Measurements from ENCODE around the gene RASAL1.

The RASAL1 gene

GRCh38 chr12:113055594-113056380 is 79.8 kb downstream of the RASAL1 start:
- TF ChIP-seq POLR2AphosphoS5 (IDR thresholded peaks at IDR 0.05; ENCODE audit: low read depth, low read length) (no peak), REST (IDR thresholded peaks at IDR 0.05; ENCODE audit: insufficient read depth in 1 of 2, low read depth in 2 of 2, low read length in 2 of 2) (no peak), SIN3A (IDR thresholded peaks at IDR 0.05; ENCODE audit: borderline replicate concordance, insufficient read depth, low read length) (no peak), FOXP2 (optimal IDR thresholded peaks at IDR 0.05; ENCODE audit: borderline replicate concordance, extremely low read depth, extremely low read length, insufficient read depth) (no peak), TAF1 (IDR thresholded peaks at IDR 0.05; ENCODE audit: borderline replicate concordance, insufficient read depth, low read length) (no peak)

- no peak for TF ChIP-seq REST (IDR thresholded peaks at IDR 0.05; ENCODE audit: insufficient read depth in 1 of 2, low read depth in 2 of 2, low read length in 2 of 2)
- no peak for TF ChIP-seq FOXP2 (optimal IDR thresholded peaks at IDR 0.05; ENCODE audit: borderline replicate concordance, extremely low read depth, extremely low read length, insufficient read depth)
- TF ChIP-seq TAF1 (IDR thresholded peaks at IDR 0.05; ENCODE audit: borderline replicate concordance, insufficient read depth, low read length): no peak
- TF ChIP-seq POLR2AphosphoS5 (IDR thresholded peaks at IDR 0.05; ENCODE audit: low read depth, low read length): no peak
- TF ChIP-seq SIN3A (IDR thresholded peaks at IDR 0.05; ENCODE audit: borderline replicate concordance, insufficient read depth, low read length): no peak
Observed at GRCh38 chr12:113054948-113055486, 80.5 kb downstream of the RASAL1 start.

- TF ChIP-seq SIN3A (IDR thresholded peaks at IDR 0.05; ENCODE audit: borderline replicate concordance, insufficient read depth, low read length) (no peak), FOXP2 (optimal IDR thresholded peaks at IDR 0.05; ENCODE audit: borderline replicate concordance, extremely low read depth, extremely low read length, insufficient read depth) (no peak), POLR2AphosphoS5 (IDR thresholded peaks at IDR 0.05; ENCODE audit: low read depth, low read length) (no peak), TAF1 (IDR thresholded peaks at IDR 0.05; ENCODE audit: borderline replicate concordance, insufficient read depth, low read length) (no peak), REST (IDR thresholded peaks at IDR 0.05; ENCODE audit: insufficient read depth in 1 of 2, low read depth in 2 of 2, low read length in 2 of 2) (no peak)
Observed at GRCh38 chr12:113052326-113052725, 83.2 kb downstream of the RASAL1 start.

- TF ChIP-seq FOXP2 (optimal IDR thresholded peaks at IDR 0.05; ENCODE audit: borderline replicate concordance, extremely low read depth, extremely low read length, insufficient read depth) (no peak), REST (IDR thresholded peaks at IDR 0.05; ENCODE audit: insufficient read depth in 1 of 2, low read depth in 2 of 2, low read length in 2 of 2) (no peak), SIN3A (IDR thresholded peaks at IDR 0.05; ENCODE audit: borderline replicate concordance, insufficient read depth, low read length) (no peak), POLR2AphosphoS5 (IDR thresholded peaks at IDR 0.05; ENCODE audit: low read depth, low read length) (no peak), TAF1 (IDR thresholded peaks at IDR 0.05; ENCODE audit: borderline replicate concordance, insufficient read depth, low read length) (no peak)
Observed at GRCh38 chr12:113051759-113052158, 83.8 kb downstream of the RASAL1 start.

Data from PFSK-1 (cell line).